Measurements from ENCODE around the gene SVBP.

The SVBP gene

GRCh38 chr1:42806171-42806570 lies 11.0 kb downstream of the SVBP start:
- DNase-seq (ENCODE audit: low spot score): no peak

GRCh38 chr1:42801832-42802473 lies 15.2 kb downstream of the SVBP start:
- DNase-seq (ENCODE audit: low spot score): no peak

GRCh38 chr1:42797979-42798378 lies 19.2 kb downstream of the SVBP start:
- DNase-seq (ENCODE audit: low spot score): no peak

GRCh38 chr1:42797414-42797813 lies 19.8 kb downstream of the SVBP start:
- no peak for DNase-seq (ENCODE audit: low spot score)

GRCh38 chr1:42793824-42794223 lies 23.4 kb downstream of the SVBP start:
- DNase-seq (ENCODE audit: low spot score): no peak

- DNase-seq (ENCODE audit: low spot score): no peak
These were observed 29.2 kb downstream of the SVBP start for GRCh38 chr1:42788021-42788420.

- DNase-seq (ENCODE audit: low spot score): no peak
These were observed 31.1 kb downstream of the SVBP start for GRCh38 chr1:42786097-42786496.

GRCh38 chr1:42784946-42785693 lies 32.1 kb downstream of the SVBP start, which contains the start of gene TMEM269:
Gene TMEM269, plus strand, starts transcription at chr1:42784991. Its CDS starts 4,903 bp downstream, at chr1:42789894.
- no peak for DNase-seq (ENCODE audit: low spot score)

GRCh38 chr1:42784547-42784945 lies 32.7 kb downstream of the SVBP start:
- DNase-seq (ENCODE audit: low spot score): no peak

GRCh38 chr1:42783092-42783491 lies 34.1 kb downstream of the SVBP start:
- no peak for DNase-seq (ENCODE audit: low spot score)

GRCh38 chr1:42780176-42780575 lies 37.0 kb downstream of the SVBP start:
- no peak for DNase-seq (ENCODE audit: low spot score)

- no peak for DNase-seq (ENCODE audit: low spot score)
These were observed 37.5 kb downstream of the SVBP start for GRCh38 chr1:42779725-42780124.

- peak; percentile 21 for DNase-seq (ENCODE audit: low spot score)
These were observed 39.3 kb downstream of the SVBP start for GRCh38 chr1:42777852-42778251.

- DNase-seq (ENCODE audit: low spot score): no peak
These were observed 40.7 kb downstream of the SVBP start for GRCh38 chr1:42776502-42776901.

- no peak for DNase-seq (ENCODE audit: low spot score)
These were observed 42.2 kb downstream of the SVBP start for GRCh38 chr1:42774928-42775526.

GRCh38 chr1:42773420-42773819 lies 43.8 kb downstream of the SVBP start:
- DNase-seq (ENCODE audit: low spot score): no peak

GRCh38 chr1:42769811-42770210 lies 47.4 kb downstream of the SVBP start:
- DNase-seq (ENCODE audit: low spot score): no peak

GRCh38 chr1:42768172-42768571 lies 49.0 kb downstream of the SVBP start:
- DNase-seq (ENCODE audit: low spot score): no peak

- no peak for DNase-seq (ENCODE audit: low spot score)
These were observed 49.6 kb downstream of the SVBP start for GRCh38 chr1:42767510-42768000.

GRCh38 chr1:42766741-42767509 lies 50.3 kb downstream of the SVBP start, which contains the start of the genes C1orf50 and P3H1:
Gene C1orf50, plus strand, starts transcription at chr1:42767249. Its CDS starts 63 bp downstream, at chr1:42767312.
Gene P3H1, minus strand, starts transcription at chr1:42767028. Its CDS starts 57 bp downstream, at chr1:42766971.
- peak; percentile 98 for DNase-seq (ENCODE audit: low spot score)
